Right atrium auricular region (tissue), 2 donors: Measurements from ENCODE around the gene SPATS2L. TPM values are rescaled to one million over a fixed set of nuclear protein-coding genes. Genes with fewer than 3 reads are reported as not detected.

Source experiments
- DNase-seq: peaks from one replicate; pipeline ENCODE4 v3.0.0-alpha.2; 2019; ENCODE audit warnings: low spot score
- H3K27ac ChIP-seq, 2 donors: fragments of 200-600 bp; sonication (generic); 1 replicate in 1 of 2; 2 replicates in 1 of 2; pipeline ENCODE4 v1.5.1; 2016 to 2019
- H3K27me3 ChIP-seq, 2 donors: fragments of 200-600 bp; sonication (generic); one replicate each; pipeline versions ENCODE4 v1.5.1 to v1.6.0; 2017 to 2019
- H3K36me3 ChIP-seq: fragments of 200-600 bp; sonication (generic); one replicate; pipeline ENCODE4 v1.5.1; 2016
- H3K4me1 ChIP-seq, 2 donors: fragments of 200-600 bp; sonication (generic); one replicate each; pipeline versions ENCODE4 v1.5.1 to v1.6.0; 2017 to 2019
- H3K4me3 ChIP-seq, 2 donors: fragments of 200-600 bp; sonication (generic); 1 replicate in 1 of 2; 2 replicates in 1 of 2; pipeline ENCODE4 v1.5.1; 2017 to 2019; ENCODE audit warnings: mild to moderate bottlenecking in 1 of 2, moderate library complexity in 1 of 2
- H3K9me3 ChIP-seq, 2 donors: fragments of 200-600 bp; sonication (generic); one replicate each; pipeline ENCODE4 v1.5.1; 2019
- CTCF ChIP-seq, 2 donors: fragments of 200-600 bp; sonication (generic); IDR thresholded peaks; one replicate each; pipeline ENCODE4 v1.5.1; 2019; ENCODE audit warnings: antibody characterized with exemption in 2 of 2
- total RNA-seq, 2 donors: library from RNA; depleted of rRNA; stranded (reverse); fragments of >200 nt; gene quantifications; one replicate each; pipeline ENCODE4 v1.1.0, GENCODE V29; 2016

SPATS2L gene
- total RNA-seq, 2 donors from 2014 or later = 103 to 126 TPM

DNA sequence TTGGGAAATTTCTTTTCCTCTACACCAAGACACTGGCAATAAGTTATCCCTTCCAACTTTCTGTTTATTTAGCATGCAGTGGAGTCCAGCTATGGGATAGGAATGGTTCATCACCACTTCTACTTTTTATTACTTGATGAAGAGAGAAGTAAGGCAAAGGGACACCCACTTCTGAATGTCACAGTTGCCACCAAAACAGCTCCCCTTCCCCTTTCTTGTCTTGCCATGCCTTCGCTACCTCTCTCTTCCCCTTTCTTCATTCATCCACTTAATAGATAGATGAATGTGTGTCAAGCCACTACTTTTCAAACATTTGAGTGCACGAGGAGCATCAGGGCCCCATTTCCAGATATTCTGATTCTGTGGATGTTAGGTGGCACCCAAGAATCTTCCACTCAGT lies 143.8 kb downstream of the SPATS2L start:
- Histone ChIP-seq H3K4me1 (peaks cover 0 to 2% of the 10 kb centered on the region in 2 donors), H3K27me3 (no peaks in the 10 kb centered on the region), H3K4me3 (no peak overlapping the region), H3K27ac (no peak overlapping the region), H3K9me3 (no peaks in the 10 kb centered on the region), H3K36me3 (peaks cover 10% of the 10 kb centered on the region)
- TF ChIP-seq CTCF (IDR thresholded peaks at IDR 0.05) = no peak
- no peak for DNase-seq

GRCh38 chr2:200451511-200451910 lies 145.0 kb downstream of the SPATS2L start:
- Histone ChIP-seq H3K36me3 (peaks cover 10% of the 10 kb centered on the region), H3K4me1 (peaks cover 0 to 13% of the 10 kb centered on the region in 2 donors), H3K27ac (no peak overlapping the region), H3K4me3 (no peak overlapping the region), H3K9me3 (no peaks in the 10 kb centered on the region), H3K27me3 (no peaks in the 10 kb centered on the region)
- no peak for TF ChIP-seq CTCF (IDR thresholded peaks at IDR 0.05)
- no peak for DNase-seq

DNA sequence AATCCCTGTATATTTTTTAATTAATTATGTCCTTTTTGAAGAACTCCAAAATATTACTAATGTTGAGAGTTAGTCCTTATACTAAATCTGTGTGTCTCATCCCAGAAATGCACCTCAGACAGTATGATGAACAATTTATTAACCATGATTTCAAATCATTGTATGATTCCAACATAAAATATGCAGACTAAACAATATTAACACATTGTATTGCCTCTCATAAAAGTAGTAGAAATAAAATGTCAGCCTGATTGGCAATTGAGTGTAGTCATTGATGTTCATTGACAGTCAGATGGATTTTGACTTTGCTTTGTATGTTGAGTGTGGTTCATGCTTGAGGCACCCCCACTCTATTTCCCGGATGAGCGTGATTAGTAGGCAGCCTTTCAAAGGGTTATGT lies 145.9 kb downstream of the SPATS2L start:
- no peak for TF ChIP-seq CTCF (IDR thresholded peaks at IDR 0.05)
- Histone ChIP-seq H3K27me3 (no peaks in the 10 kb centered on the region), H3K9me3 (no peaks in the 10 kb centered on the region), H3K27ac (no peak overlapping the region), H3K36me3 (peaks cover 10% of the 10 kb centered on the region), H3K4me3 (no peak overlapping the region), H3K4me1 (peaks cover 0 to 16% of the 10 kb centered on the region in 2 donors)
- no peak for DNase-seq

DNA sequence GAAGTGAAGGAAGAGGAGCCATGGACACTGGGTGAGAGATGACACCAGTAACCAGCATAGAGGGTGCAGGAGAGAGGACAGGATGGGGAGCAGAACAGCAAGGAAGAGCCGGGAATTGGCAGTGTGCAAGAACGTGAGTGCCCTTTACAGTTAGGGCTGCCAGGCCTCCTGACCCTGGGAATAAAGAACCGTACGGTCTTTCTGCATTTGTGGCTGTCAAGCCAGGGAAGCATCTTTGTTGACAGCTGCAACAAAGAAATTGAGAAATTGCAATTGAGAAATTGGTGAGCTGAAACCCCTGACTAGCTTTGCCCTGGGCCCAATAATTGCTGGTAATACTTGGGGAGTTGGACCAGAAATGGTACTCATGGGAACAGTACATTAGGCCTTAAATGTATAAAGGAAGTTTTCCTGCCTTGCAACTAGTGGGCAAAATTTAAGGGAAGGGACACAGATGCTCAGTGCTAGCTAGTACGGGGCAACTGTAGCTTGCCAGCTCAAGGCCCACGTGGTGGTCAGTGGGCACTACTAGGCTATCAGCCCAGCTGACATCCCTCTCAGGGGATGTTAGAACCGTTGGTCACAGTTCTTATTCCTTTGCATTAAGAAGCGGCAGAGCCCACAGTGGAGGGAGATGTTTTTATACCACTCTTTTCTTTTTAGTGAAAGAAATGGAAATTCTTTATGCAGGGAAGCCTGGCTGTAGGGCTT lies 146.8 kb downstream of the SPATS2L start:
- Histone ChIP-seq H3K27ac (no peak overlapping the region), H3K9me3 (no peaks in the 10 kb centered on the region), H3K4me1 (peaks cover 0 to 16% of the 10 kb centered on the region in 2 donors), H3K4me3 (no peak overlapping the region), H3K36me3 (peaks cover 10% of the 10 kb centered on the region), H3K27me3 (no peaks in the 10 kb centered on the region)
- TF ChIP-seq CTCF (IDR thresholded peaks at IDR 0.05) = no peak
- DNase-seq = no peak

- H3K27ac ChIP-seq = no peak overlapping the region
- H3K36me3 ChIP-seq = peaks cover 10% of the 10 kb centered on the region
- TF ChIP-seq CTCF (IDR thresholded peaks at IDR 0.05) = no peak
- no peak for DNase-seq
- H3K4me1 ChIP-seq = peaks cover 0 to 16% of the 10 kb centered on the region in 2 donors
- no peaks in the 10 kb centered on the region for H3K27me3 ChIP-seq
- H3K4me3 ChIP-seq = no peak overlapping the region
- H3K9me3 ChIP-seq = no peaks in the 10 kb centered on the region
Measured at GRCh38 chr2:200453853-200454534, 147.5 kb downstream of the SPATS2L start.
